Endothelial cell of umbilical vein (primary cell): ENCODE measurements around the gene TBC1D28. TPM values are rescaled to one million over a fixed set of nuclear protein-coding genes. Genes with fewer than 3 reads are reported as not detected.
"Not testable (repeated sequence)": the region's sequence is repeated elsewhere in the genome, so short reads cannot be mapped to it uniquely, and the experiment has no call there.

ENCODE experiments used
- BruUV-seq: library from RNA; stranded (reverse); fragments of 400-500 nt; replicated peaks from 2 replicates; lab custom pipeline; 2021; lab: Mats Ljungman, UMichigan
- CTCF ChIA-PET: fragments of 300-600, 350-600 bp; sonication (Branson Sonifier 250); formaldehyde crosslinking; loops from one replicate; lab custom pipeline; 2021; ENCODE audit warnings: antibody characterized with exemption, inconsistent platforms; lab: Charles Lee
- POLR2A ChIA-PET: fragments of 300-600, 350-600 bp; sonication (Branson Sonifier 250); formaldehyde crosslinking; loops from one replicate; lab custom pipeline; 2021; ENCODE audit warnings: antibody characterized with exemption, inconsistent platforms; lab: Charles Lee
- DNase-seq: peaks from one replicate; pipeline ENCODE4 v3.0.0-alpha.2; 2011; ENCODE audit warnings: low read depth, low spot score
- FAIRE-seq: peaks from 2 replicates; lab custom pipeline; 2011; peaks lifted over from hg19 to GRCh38; lab: Jason Lieb, UNC
- H2AFZ ChIP-seq: 2 replicates; pipeline ENCODE4 v1.6.0; 2012; ENCODE audit warnings: low read depth, low read length, control low read depth, inconsistent platforms
- H3K27ac ChIP-seq: 2 replicates; pipeline ENCODE4 v1.5.1; 2011; ENCODE audit warnings: low read depth, mild to moderate bottlenecking, control low read depth, low read length, moderate library complexity; ENCODE audit not compliant: insufficient read depth
- H3K27me3 ChIP-seq, 2 experiments: 2 replicates each; pipeline versions ENCODE4 v1.6.0 to v1.6.1; 2011; ENCODE audit warnings: low read length in 2 of 2, mixed read lengths in 1 of 2; ENCODE audit not compliant: control insufficient read depth in 2 of 2, insufficient read depth in 2 of 2
- H3K36me3 ChIP-seq, 2 experiments: 2 replicates in 1 of 2; 3 replicates in 1 of 2; pipeline ENCODE4 v1.5.1; 2011; ENCODE audit warnings: low read length in 2 of 2, mild to moderate bottlenecking in 1 of 2, moderate library complexity in 1 of 2; ENCODE audit not compliant: control insufficient read depth in 2 of 2, insufficient read depth in 2 of 2; ENCODE audit errors: extremely low read depth in 1 of 2
- H3K4me1 ChIP-seq: 3 replicates; pipeline ENCODE4 v1.5.1; 2011; ENCODE audit warnings: mild to moderate bottlenecking, low read length; ENCODE audit not compliant: control insufficient read depth, insufficient read depth; ENCODE audit errors: extremely low read depth
- H3K4me2 ChIP-seq: 2 replicates; pipeline ENCODE4 v1.6.1; 2011; ENCODE audit warnings: low read length, control low read depth, mixed read lengths; ENCODE audit not compliant: insufficient read depth
- H3K4me3 ChIP-seq, 3 experiments: fragments of 200-600 bp in 1 of 3; sonication (generic), shearing (Covaris generic) in 1 of 3; replicated peaks in 1 of 3; 2 replicates each; pipeline ENCODE4 v1.5.1; 2011 to 2016; ENCODE audit warnings: control low read depth in 3 of 3, low read length in 3 of 3, mild to moderate bottlenecking in 2 of 3, inconsistent platforms in 1 of 3, low read depth in 1 of 3, moderate library complexity in 1 of 3; ENCODE audit not compliant: insufficient read depth in 1 of 3
- H3K79me2 ChIP-seq: 2 replicates; pipeline ENCODE4 v1.6.0; 2012; ENCODE audit warnings: low read length, inconsistent platforms; ENCODE audit not compliant: control insufficient read depth, insufficient read depth
- H3K9ac ChIP-seq: replicated peaks from 2 replicates; pipeline ENCODE3; 2011; ENCODE audit warnings: low read length, control low read depth; ENCODE audit not compliant: insufficient read depth; ENCODE audit errors: extremely low read depth
- H3K9me1 ChIP-seq: replicated peaks from 3 replicates; pipeline ENCODE4 v1.6.0; 2011; ENCODE audit warnings: mild to moderate bottlenecking, low read length; ENCODE audit not compliant: control insufficient read depth, insufficient read depth; ENCODE audit errors: extremely low read depth
- H3K9me3 ChIP-seq: replicated peaks from 2 replicates; pipeline ENCODE4 v1.5.1; 2012; ENCODE audit warnings: low read length, inconsistent platforms; ENCODE audit not compliant: control insufficient read depth, insufficient read depth
- H4K20me1 ChIP-seq: replicated peaks from 2 replicates; pipeline ENCODE3; 2011; ENCODE audit warnings: mild to moderate bottlenecking, low read length; ENCODE audit not compliant: control insufficient read depth, insufficient read depth; ENCODE audit errors: extremely low read depth
- CTCF ChIP-seq, 2 donors: IDR thresholded peaks; 1 replicate in 1 of 2; 2 replicates in 1 of 2; pipeline ENCODE4 v1.5.1; 2011; ENCODE audit warnings: low read length in 2 of 2, mild to moderate bottlenecking in 2 of 2, moderate library complexity in 2 of 2, control low read depth in 1 of 2, inconsistent platforms in 1 of 2, low read depth in 1 of 2; ENCODE audit not compliant: insufficient read depth in 1 of 2; ENCODE audit errors: extremely low read depth in 1 of 2
- EZH2 ChIP-seq: IDR thresholded peaks from 2 replicates; pipeline ENCODE4 v1.6.1; 2012; ENCODE audit warnings: borderline replicate concordance, low read depth, mild to moderate bottlenecking, moderate library complexity, low read length, inconsistent platforms; ENCODE audit not compliant: severe bottlenecking
- FOS ChIP-seq: IDR thresholded peaks from 2 replicates; pipeline ENCODE4 v1.6.1; 2011; ENCODE audit warnings: mild to moderate bottlenecking, low read length, moderate library complexity, borderline replicate concordance; ENCODE audit not compliant: insufficient read depth
- GATA2 ChIP-seq: IDR thresholded peaks from 2 replicates; pipeline ENCODE4 v1.7.0; 2011; ENCODE audit warnings: low read depth, mild to moderate bottlenecking, moderate library complexity, mixed read lengths, low read length; ENCODE audit not compliant: insufficient read length, insufficient read depth
- JUN ChIP-seq: IDR thresholded peaks from 2 replicates; pipeline ENCODE4 v1.6.1; 2011; ENCODE audit warnings: borderline replicate concordance, low read depth; ENCODE audit not compliant: insufficient read length, insufficient read depth
- MAX ChIP-seq: IDR thresholded peaks from 2 replicates; pipeline ENCODE4 v1.6.1; 2011; ENCODE audit not compliant: insufficient read depth, insufficient read length
- MYC ChIP-seq: IDR thresholded peaks from one replicate; pipeline ENCODE4 v1.6.1; 2011; ENCODE audit warnings: mild to moderate bottlenecking, low read depth, low read length
- POLR2A ChIP-seq: IDR thresholded peaks from 2 replicates; pipeline ENCODE4 v1.6.1; 2012; ENCODE audit warnings: low read depth, mild to moderate bottlenecking, control low read depth, low read length
- POLR2AphosphoS5 ChIP-seq: IDR thresholded peaks from 2 replicates; pipeline ENCODE4 v1.6.1; 2012; ENCODE audit warnings: low read depth, mild to moderate bottlenecking, control low read depth, low read length, moderate library complexity; ENCODE audit not compliant: insufficient read depth
- dilution Hi-C: fragments of 300-500 bp; cut with MboI; formaldehyde crosslinking; loops from one replicate; pipeline ENCODE4 v1.15.0; 2019; ENCODE audit warnings: low sequenced_read_pairs; ENCODE audit not compliant: extremely low pct_ligation_motif_present
- intact Hi-C: fragments of 100-400 bp; cut with micrococcal nuclease; formaldehyde crosslinking; loops from one replicate; pipeline ENCODE4 v1.10.0; 2022
- polyA plus RNA-seq, 4 experiments: library from polyadenylated mRNA; depleted of rRNA in 3 of 4; stranded (reverse) in 3 of 4; unstranded in 1 of 4; fragments of >200 nt; gene quantifications; 2 replicates each; pipeline versions ENCODE4 v1.2.1 to v1.2.3, GENCODE V29; 2011 to 2012; ENCODE audit warnings: missing spikeins in 1 of 4
- total RNA-seq: library from RNA; stranded (reverse); gene quantifications from 2 replicates; pipeline ENCODE4 v1.2.3, GENCODE V29; 2021

The TBC1D28 gene
- total and polyA plus RNA-seq, 2 donors (not counting 3 experiments of a cell fraction or from before 2014, with no cell fraction given) = not detected

GRCh38 chr17:18634550-18635263 is 9.5 kb downstream of the TBC1D28 start:
- H3K27ac ChIP-seq, FAIRE-seq, intact Hi-C loops, H3K36me3 ChIP-seq, DNase-seq, H3K9me1 ChIP-seq, BruUV-seq, H3K9me3 ChIP-seq, H3K27me3 ChIP-seq, POLR2A ChIA-PET, H3K4me1 ChIP-seq, CTCF ChIA-PET, H3K9ac ChIP-seq, H3K79me2 ChIP-seq, dilution Hi-C loops, H4K20me1 ChIP-seq: not testable (repeated sequence)
- H3K4me3 ChIP-seq = peak overlapping the region in 1 of 3 experiments; percentile 29
- peak overlapping the region; percentile 29 for H2AFZ ChIP-seq
- peak; percentile 51 for TF ChIP-seq EZH2
- H3K4me2 ChIP-seq = peak overlapping the region; percentile 62

GRCh38 chr17:18626152-18626870 is 17.9 kb downstream of the TBC1D28 start:
- Histone ChIP-seq H2AFZ (no peak overlapping the region), H3K36me3 (no peaks in the 10 kb centered on the region), H3K9ac (no peak overlapping the region), H3K4me3 (no peak overlapping the region), H3K4me2 (peak overlapping the region; percentile 46), H3K4me1 (no peaks in the 10 kb centered on the region), H3K27me3 (no peaks in the 10 kb centered on the region), H3K27ac (no peak overlapping the region), H3K79me2 (no peaks in the 10 kb centered on the region), H4K20me1 (no peaks in the 10 kb centered on the region), H3K9me3 (no peaks in the 10 kb centered on the region), H3K9me1 (no peaks in the 10 kb centered on the region)
- TF ChIP-seq MAX = no peak
- TF ChIP-seq POLR2AphosphoS5 = no peak
- TF ChIP-seq FOS = no peak
- TF ChIP-seq MYC = no peak
- no peak for TF ChIP-seq EZH2
- no peak for TF ChIP-seq GATA2
- no peak for TF ChIP-seq JUN
- TF ChIP-seq POLR2A = no peak
- TF ChIP-seq CTCF (IDR thresholded peaks at IDR 0.05; ENCODE audit: extremely low read depth in 1 of 2, insufficient read depth in 1 of 2, low read depth in 1 of 2, low read length in 2 of 2) = no peak
- dilution Hi-C loops (no loop called here), intact Hi-C loops (no loop called here)
- BruUV-seq = no TSS peak
- CTCF ChIA-PET = interaction anchor here (0.9 to 1.1 kb wide), 2 partner anchors 12 to 336 kb away, joined by 3 read pairs; no protein-coding TSS in a partner anchor
- no peak for FAIRE-seq
- DNase-seq = peak; percentile 1
- POLR2A ChIA-PET = no interaction called here
